SK-N-DZ (cell line): ENCODE measurements around the gene PPA1.
"Not testable (repeated sequence)": the region's sequence is repeated elsewhere in the genome, so short reads cannot be mapped to it uniquely, and the experiment has no call there.

Experiments
- DNase-seq: peaks from one replicate; pipeline ENCODE4 v3.0.0-alpha.2; 2015; ENCODE audit warnings: low spot score

The PPA1 gene

GRCh38 chr10:70221030-70221429, 12.2 kb downstream of the PPA1 start:
- no peak for DNase-seq

DNA sequence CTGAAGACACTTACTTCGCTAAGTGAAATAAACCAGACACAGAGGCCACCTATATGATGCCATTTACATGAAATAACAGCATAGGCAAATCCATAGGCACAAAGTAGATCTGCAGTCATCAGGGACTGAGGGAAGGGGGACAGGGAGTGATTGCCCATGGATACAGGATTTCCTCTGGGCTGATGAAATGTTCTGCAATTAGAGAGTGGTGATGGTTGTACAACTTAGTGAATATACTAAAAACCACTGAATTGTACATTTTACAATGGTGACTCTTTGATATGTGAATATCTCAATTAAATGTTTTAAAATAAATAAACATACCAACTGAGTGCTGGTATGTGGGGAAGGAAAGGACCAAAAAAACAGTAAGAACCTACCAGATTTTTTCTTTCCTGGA, 20.4 kb downstream of the PPA1 start:
- DNase-seq, result no peak

GRCh38 chr10:70212277-70212676, 21.0 kb downstream of the PPA1 start:
- DNase-seq, result no peak

- no peak for DNase-seq
Observed at GRCh38 chr10:70206762-70207161, 26.5 kb downstream of the PPA1 start.

- DNase-seq, result no peak
Observed at GRCh38 chr10:70201105-70201504, 32.1 kb downstream of the PPA1 start.

GRCh38 chr10:70198696-70199466, 34.3 kb downstream of the PPA1 start:
- DNase-seq, result no peak

DNA sequence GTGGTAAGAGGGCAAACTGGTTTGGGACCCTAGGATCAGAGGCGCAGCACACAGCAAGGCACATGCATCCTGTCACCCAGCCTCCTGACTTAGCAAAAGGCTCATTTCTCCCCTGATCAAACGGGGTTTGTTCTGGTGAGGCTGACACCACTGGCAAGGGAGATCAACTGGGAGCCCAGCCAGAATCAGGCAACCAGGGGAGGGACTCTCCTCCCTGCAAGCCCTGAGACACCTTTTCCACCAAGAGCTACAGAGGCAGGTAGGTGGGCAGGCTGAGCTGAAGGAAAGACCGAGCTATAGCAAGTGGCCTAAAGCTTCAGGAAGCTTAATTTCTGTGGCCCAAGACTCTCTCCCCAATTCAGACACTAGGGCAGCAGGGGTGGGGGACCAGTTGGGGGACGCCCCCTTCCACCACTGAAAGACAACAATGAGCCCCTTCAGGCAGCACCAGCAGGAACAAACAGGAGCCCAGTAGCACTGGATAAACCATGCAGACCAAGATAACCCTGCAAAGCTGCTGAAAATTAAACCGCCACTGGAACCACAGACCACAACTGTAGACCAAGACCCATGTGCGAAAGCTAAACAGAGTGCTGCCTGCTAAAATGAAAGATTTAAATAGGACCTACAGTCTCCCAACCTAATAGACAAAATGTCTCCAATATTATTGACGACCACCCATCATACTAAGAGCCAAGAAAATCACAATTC, 35.8 kb downstream of the PPA1 start:
- no peak for DNase-seq

- DNase-seq, result no peak
Observed at GRCh38 chr10:70193391-70193844, 39.8 kb downstream of the PPA1 start.

GRCh38 chr10:70192326-70192968, 40.8 kb downstream of the PPA1 start:
- DNase-seq, result no peak

- DNase-seq, result no peak
Observed at GRCh38 chr10:70191972-70192305, 41.3 kb downstream of the PPA1 start.

DNA sequence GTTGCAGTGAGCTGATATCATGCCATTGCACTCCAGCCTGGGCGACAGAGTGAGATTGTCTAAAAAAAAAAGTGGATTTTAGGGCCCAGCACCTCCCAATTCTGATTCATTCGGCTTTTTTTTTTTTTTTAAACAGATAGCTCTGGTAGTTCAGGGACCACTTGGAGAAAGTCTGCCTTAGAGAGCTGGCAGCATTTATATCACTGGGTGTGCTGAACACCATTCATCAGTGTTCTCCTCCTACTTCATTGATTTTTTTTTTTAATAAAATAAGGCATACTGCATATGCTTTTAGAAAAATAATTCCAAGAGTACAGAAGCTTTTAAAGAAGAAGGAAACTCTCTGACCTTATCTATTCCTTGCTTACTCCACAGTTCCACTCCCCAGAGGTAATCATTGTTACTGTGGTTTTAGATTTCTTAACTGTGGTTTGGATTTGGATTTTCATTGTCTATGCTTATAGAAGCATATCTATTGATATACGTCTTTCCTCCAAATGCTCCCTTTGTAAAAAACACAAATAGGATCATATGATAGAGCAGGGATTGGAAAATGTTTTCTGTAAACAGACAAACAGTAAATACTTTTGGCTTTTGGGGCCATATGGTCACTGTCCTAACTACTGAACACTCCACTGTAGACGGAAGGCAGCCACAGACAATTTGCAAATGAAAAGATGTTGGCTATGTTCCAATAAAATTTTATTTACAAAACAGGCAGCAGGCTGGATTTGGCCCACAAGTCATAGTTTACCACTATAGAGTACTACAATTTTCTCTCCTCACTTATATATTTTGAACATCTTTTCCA, 41.9 kb downstream of the PPA1 start:
- DNase-seq, result no peak

GRCh38 chr10:70190581-70190980, 42.6 kb downstream of the PPA1 start:
- no peak for DNase-seq

DNA sequence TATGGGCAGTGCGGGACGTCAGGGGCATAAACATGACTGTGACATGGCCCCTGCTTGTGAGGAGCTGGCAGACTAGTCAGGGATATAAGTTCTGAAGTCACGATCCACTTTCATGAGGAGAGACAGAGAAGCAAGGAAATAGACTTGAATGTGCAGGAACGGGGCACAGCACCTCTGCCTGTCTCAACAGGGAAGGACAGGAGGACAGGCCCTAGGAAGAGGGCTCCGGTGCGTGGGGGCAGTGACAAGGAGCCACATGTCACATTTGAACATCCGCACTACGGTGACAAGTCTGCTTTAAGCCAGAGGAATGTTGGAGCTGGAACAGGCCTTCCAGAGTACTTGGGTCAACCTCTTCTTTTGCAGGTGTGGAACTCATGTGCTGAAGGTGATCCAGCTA, 43.1 kb downstream of the PPA1 start:
- DNase-seq, result no peak

GRCh38 chr10:70188768-70189167, 44.5 kb downstream of the PPA1 start:
- no peak for DNase-seq

DNA sequence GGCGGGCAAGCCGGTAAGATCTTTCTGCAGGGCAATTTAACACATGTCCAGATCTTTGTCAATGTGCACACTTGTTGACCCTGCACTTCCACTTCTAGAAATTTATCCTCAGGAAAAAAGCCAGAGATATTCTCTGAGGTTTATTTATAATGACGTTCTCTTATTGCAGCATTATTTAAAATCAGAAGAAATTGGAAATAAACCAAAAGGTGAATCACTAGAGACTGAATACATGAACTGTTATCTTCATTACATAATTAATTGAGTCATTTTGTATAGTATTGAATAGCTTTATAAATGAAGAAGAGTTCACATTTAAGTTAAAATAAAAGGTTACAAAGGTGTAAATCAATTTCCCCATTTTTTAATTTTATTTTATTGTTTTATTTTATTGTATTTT, 46.7 kb downstream of the PPA1 start:
- no peak for DNase-seq

DNA sequence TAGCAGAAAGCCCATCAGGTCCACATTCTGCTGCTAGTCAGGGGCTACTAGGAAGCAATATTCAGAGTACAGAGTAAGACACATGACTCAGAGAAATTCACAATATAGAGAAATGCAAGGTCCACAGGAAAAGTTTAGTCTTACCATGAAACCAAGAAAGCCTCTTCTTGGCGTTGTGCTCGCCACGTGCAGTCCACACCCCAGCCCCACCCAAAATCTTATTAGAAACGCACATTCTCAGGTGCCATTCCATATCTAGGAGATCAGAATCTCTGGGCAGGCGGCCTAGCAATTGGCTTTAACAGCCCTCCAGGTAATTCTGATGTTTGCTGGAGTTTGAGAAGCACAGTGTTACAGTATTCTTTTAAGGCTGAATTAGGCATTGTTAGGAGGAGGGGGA, 47.1 kb downstream of the PPA1 start:
- no peak for DNase-seq

DNA sequence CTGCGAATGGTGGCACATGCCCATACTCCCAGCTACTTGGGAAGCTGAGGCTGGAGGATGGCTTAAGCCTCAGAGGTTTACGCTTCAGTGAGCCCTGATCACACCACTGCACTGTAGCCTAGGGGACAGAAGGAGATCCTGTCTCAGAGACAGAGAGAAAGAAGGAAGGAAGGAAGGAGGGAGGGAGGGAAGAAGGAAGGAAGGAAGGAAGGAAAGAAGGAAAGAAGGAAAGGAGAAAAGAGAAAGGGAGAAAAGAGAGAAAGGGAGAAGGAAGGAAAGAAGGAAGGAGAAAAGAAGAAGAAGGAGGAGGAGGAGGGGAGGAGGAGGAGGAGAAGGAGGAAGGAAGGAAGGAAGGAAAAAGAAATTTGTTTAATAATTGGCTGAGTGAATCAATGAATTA, 49.9 kb downstream of the PPA1 start:
- DNase-seq, result no peak

DNA sequence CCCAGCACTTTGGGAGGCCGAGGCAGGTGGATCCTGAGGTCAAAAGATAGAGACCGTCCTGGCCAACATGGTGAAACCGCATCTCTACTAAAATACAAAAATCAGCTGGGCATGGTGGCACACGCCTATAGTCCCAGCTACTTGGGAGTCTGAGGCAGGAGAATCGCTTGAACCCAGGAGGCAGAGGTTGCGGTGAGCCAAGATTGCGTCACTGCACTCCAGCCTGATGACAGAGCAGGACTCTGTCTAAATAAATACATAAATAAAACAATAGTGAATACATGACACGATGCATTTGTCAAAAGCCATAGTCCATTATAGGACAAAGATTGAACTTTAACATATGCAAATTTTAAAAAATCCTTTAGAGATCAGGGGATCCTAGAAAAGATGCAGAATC, 54.0 kb downstream of the PPA1 start:
- not testable (repeated sequence) for DNase-seq

DNA sequence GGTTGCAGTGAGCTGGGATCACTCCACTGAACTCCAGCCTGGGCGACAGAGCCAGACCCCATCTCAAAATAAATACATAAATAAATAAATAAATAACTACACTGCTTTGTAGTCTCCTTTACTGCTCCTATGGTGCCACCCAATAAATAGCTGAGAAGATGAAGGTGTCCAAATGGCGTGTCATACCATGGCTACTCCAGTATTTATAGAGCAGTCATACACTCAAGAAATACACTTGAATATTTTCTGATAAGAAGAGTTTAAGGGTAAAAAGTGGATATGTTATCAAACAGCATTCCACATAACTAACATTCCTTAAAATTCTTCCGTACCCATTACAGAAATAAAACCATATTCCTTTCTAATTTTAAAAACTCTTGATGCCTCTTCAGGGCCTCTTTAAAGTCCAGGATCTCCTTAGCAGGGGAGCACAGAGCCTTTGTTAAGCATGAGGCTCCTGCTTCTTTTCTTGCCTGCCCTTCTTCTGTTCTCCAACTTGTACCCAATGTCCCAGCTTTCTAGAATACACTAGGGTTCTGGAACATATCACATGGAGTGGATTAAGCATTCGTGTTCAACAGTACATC, 55.0 kb downstream of the PPA1 start:
- no peak for DNase-seq

DNA sequence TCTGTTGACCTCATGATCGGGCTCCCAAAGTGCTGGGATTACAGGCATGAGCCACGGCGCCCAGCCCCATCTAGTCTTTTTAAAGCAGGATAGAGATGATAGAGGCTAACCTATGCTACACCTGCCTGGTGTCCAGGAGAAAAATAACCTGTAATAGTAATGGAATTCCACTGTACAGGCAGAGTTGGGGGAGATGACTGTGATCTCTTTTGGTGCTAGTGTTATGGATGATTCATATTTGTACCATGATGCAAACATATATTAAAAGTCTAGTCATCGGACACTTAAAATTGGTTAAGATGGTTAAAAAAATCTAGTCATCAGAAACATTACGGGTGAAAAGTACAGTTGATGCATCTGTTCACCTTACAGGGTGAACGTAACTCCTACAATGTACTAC, 56.8 kb downstream of the PPA1 start:
- no peak for DNase-seq

- no peak for DNase-seq
Observed at GRCh38 chr10:70175516-70175915, 57.7 kb downstream of the PPA1 start.
